Keratinocyte (primary cell): ENCODE measurements around the gene MIDN. TPM values are rescaled to one million over a fixed set of nuclear protein-coding genes. Genes with fewer than 3 reads are reported as not detected.

Experiments
- DNase-seq: peaks from one replicate; pipeline ENCODE4 v3.0.0-alpha.2; 2011; ENCODE audit warnings: low read depth, missing footprints, low spot score
- FAIRE-seq: peaks from 2 replicates; lab custom pipeline; 2011; peaks lifted over from hg19 to GRCh38; lab: Jason Lieb, UNC
- H2AFZ ChIP-seq: 2 replicates; pipeline ENCODE4 v1.6.0; 2012; ENCODE audit warnings: low read length, control low read depth, inconsistent platforms; ENCODE audit not compliant: control insufficient read depth
- H3K27ac ChIP-seq: 2 replicates; pipeline ENCODE4 v1.5.1; 2011; ENCODE audit warnings: low read length; ENCODE audit not compliant: control insufficient read depth, insufficient read depth
- H3K27me3 ChIP-seq: 3 replicates; pipeline ENCODE4 v1.6.0; 2011; ENCODE audit warnings: low read length; ENCODE audit not compliant: control insufficient read depth, insufficient read depth; ENCODE audit errors: extremely low read depth
- H3K36me3 ChIP-seq, 2 experiments: 2 replicates in 1 of 2; 3 replicates in 1 of 2; pipeline ENCODE4 v1.5.1; 2011; ENCODE audit warnings: low read length in 2 of 2, mild to moderate bottlenecking in 1 of 2; ENCODE audit not compliant: control insufficient read depth in 2 of 2, insufficient read depth in 2 of 2; ENCODE audit errors: extremely low read depth in 1 of 2
- H3K4me1 ChIP-seq: 3 replicates; pipeline ENCODE4 v1.5.1; 2011; ENCODE audit warnings: low read length; ENCODE audit not compliant: control insufficient read depth, insufficient read depth; ENCODE audit errors: extremely low read depth
- H3K4me2 ChIP-seq: 3 replicates; pipeline ENCODE4 v1.6.0; 2011; ENCODE audit warnings: low read depth, low read length; ENCODE audit not compliant: control insufficient read depth, insufficient read depth; ENCODE audit errors: extremely low read depth
- H3K4me3 ChIP-seq, 3 experiments: fragments of 200-600 bp in 1 of 3; sonication (generic) in 1 of 3; 2 replicates in 2 of 3; 3 replicates in 1 of 3; pipeline ENCODE4 v1.5.1; 2011 to 2016; ENCODE audit warnings: low read length in 3 of 3, mild to moderate bottlenecking in 3 of 3, control low read depth in 2 of 3, inconsistent platforms in 1 of 3, low read depth in 1 of 3, mixed read lengths in 1 of 3, mixed run types in 1 of 3, moderate library complexity in 1 of 3; ENCODE audit not compliant: control insufficient read depth in 2 of 3, insufficient read depth in 2 of 3; ENCODE audit errors: extremely low read depth in 1 of 3
- H3K79me2 ChIP-seq: 2 replicates; pipeline ENCODE4 v1.6.0; 2012; ENCODE audit warnings: low read length; ENCODE audit not compliant: control insufficient read depth, insufficient read depth
- H3K9ac ChIP-seq: 3 replicates; pipeline ENCODE4 v1.6.0; 2011; ENCODE audit warnings: low read length; ENCODE audit not compliant: control insufficient read depth, insufficient read depth; ENCODE audit errors: extremely low read depth
- H3K9me1 ChIP-seq: 3 replicates; pipeline ENCODE4 v1.6.0; 2011; ENCODE audit warnings: low read length; ENCODE audit not compliant: control insufficient read depth, insufficient read depth; ENCODE audit errors: extremely low read depth
- H3K9me3 ChIP-seq: 2 replicates; pipeline ENCODE4 v1.5.1; 2012; ENCODE audit warnings: low read depth, low read length; ENCODE audit not compliant: control insufficient read depth
- H4K20me1 ChIP-seq: 3 replicates; pipeline ENCODE4 v1.6.0; 2011; ENCODE audit warnings: low read length; ENCODE audit not compliant: control insufficient read depth, insufficient read depth; ENCODE audit errors: extremely low read depth
- CTCF ChIP-seq, 3 experiments: IDR thresholded peaks in 1 of 3; conservative IDR thresholded peaks in 1 of 3; optimal IDR thresholded peaks in 1 of 3; 2 replicates in 2 of 3; 3 replicates in 1 of 3; pipeline versions ENCODE3 to v1.5.1; 2011; ENCODE audit warnings: low read length in 3 of 3, mild to moderate bottlenecking in 3 of 3, moderate library complexity in 2 of 3, control low read depth in 1 of 3, inconsistent platforms in 1 of 3; ENCODE audit not compliant: insufficient read depth in 2 of 3; ENCODE audit errors: extremely low read depth in 1 of 3
- EZH2 ChIP-seq: IDR thresholded peaks from one replicate; pipeline ENCODE4 v1.6.1; 2012; ENCODE audit warnings: inconsistent platforms, mild to moderate bottlenecking, low read length, moderate library complexity
- dilution Hi-C: fragments of 300-500 bp; cut with MboI; formaldehyde crosslinking; loops from one replicate; pipeline ENCODE4 v1.7.0; 2020; ENCODE audit warnings: low sequenced_read_pairs; ENCODE audit not compliant: extremely low pct_ligation_motif_present
- polyA plus RNA-seq, 5 experiments: library from polyadenylated mRNA; depleted of rRNA in 3 of 5; stranded (reverse) in 3 of 5; stranded (forward) in 1 of 5; unstranded in 1 of 5; fragments of >200 nt; gene quantifications; 1 replicate in 1 of 5; 2 replicates in 3 of 5; 3 replicates in 1 of 5; pipeline versions ENCODE4 v1.2.1 to v1.2.3, GENCODE V29; 2011 to 2012; ENCODE audit warnings: missing spikeins in 2 of 5, low read depth in 1 of 5, low replicate concordance in 1 of 5

MIDN gene
- polyA plus RNA-seq, 1 donor (not counting 4 experiments of a cell fraction or from before 2014, with no cell fraction given) = 4.7 TPM

- FAIRE-seq = peak; percentile 26
- Histone ChIP-seq H3K4me3 (peak within 1 kb of the TSS; percentile 69 to 84 (median 80)), H3K4me1 (peaks cover 40% of the 10 kb centered on the region), H2AFZ (peak within 1 kb of the TSS; percentile 53), H3K9me3 (no peaks in the 10 kb centered on the region), H3K79me2 (peaks cover 50% of the 10 kb centered on the region), H3K9ac (peak within 1 kb of the TSS; percentile 90), H4K20me1 (peaks cover 10% of the 10 kb centered on the region), H3K4me2 (peak within 1 kb of the TSS; percentile 94), H3K27me3 (no peaks in the 10 kb centered on the region), H3K9me1 (no peaks in the 10 kb centered on the region), H3K36me3 (peaks cover 36 to 55% of the 10 kb centered on the region in 2 experiments), H3K27ac (peak within 1 kb of the TSS; percentile 90)
- dilution Hi-C loops = no loop called here
- no peak for DNase-seq
- TF ChIP-seq EZH2 (no peak), CTCF (optimal IDR thresholded peaks at IDR 0.05 in 1 of 3, IDR thresholded peaks at IDR 0.05 in 1 of 3, conservative IDR thresholded peaks at IDR 0.05 in 1 of 3; ENCODE audit: extremely low read depth in 1 of 3, insufficient read depth in 2 of 3, low read length in 3 of 3) (peak in 1 of 3 experiments; percentile 6)
These were observed 27.0 kb downstream of the MIDN start, which contains the start of gene FAM174C for GRCh38 chr19:1275260-1275975. FAM174C (plus strand) TSS chr19:1275530; CDS start chr19:1275550, 20 bp downstream.

DNA sequence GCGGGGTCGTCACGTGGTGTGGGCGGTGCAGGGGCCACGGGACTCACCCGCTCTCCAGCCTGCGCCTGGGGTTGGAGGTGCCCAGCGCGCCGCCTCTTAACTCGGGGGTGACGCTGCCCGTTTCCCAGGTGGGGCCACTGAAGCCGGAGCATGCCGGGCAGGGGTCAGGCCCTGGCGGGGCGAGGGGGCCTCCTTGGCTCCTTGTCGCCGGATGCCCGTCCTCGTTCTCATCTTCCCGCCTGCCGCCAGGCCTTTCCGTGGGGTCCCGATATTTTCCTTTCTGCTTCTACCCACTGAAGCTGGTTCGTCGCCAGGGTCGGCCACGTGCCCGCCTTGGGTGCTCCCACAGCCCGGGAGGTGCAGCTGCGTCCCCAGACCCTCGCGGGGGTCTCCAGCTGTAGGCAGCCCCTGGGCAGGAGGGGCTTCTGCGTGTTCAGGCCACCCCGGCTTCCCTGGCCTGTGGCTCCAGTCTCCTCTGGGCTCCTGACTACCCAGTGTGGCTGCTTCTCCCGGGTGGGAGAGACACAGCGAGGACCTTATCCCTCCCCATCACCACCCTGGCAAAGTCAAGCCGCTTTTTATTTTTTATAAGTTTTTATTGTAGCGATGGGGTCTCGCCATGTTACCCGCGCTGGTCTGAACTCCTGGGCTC is 27.7 kb downstream of the MIDN start:
- FAIRE-seq = no peak
- peaks cover 33 to 49% of the 10 kb centered on the region in 2 experiments for H3K36me3 ChIP-seq

More for the DNA sequence above, 27.7 kb downstream of the MIDN start:
- H3K4me1 ChIP-seq = peaks cover 33% of the 10 kb centered on the region
- no peak for DNase-seq
- H3K27ac ChIP-seq = peak overlapping the region; percentile 90
- H3K27me3 ChIP-seq = no peaks in the 10 kb centered on the region
- H3K4me3 ChIP-seq = peak overlapping the region; percentile 69 to 84 (median 80)
- TF ChIP-seq CTCF (optimal IDR thresholded peaks at IDR 0.05 in 1 of 3, IDR thresholded peaks at IDR 0.05 in 1 of 3, conservative IDR thresholded peaks at IDR 0.05 in 1 of 3; ENCODE audit: extremely low read depth in 1 of 3, insufficient read depth in 2 of 3, low read length in 3 of 3) (no peak), EZH2 (no peak)
- H3K9ac ChIP-seq = peak overlapping the region; percentile 90
- dilution Hi-C loops = no loop called here
- H2AFZ ChIP-seq = peak overlapping the region; percentile 53
- peaks cover 43% of the 10 kb centered on the region for H3K79me2 ChIP-seq
- H4K20me1 ChIP-seq = peaks cover 10% of the 10 kb centered on the region
- no peaks in the 10 kb centered on the region for H3K9me3 ChIP-seq
- peak overlapping the region; percentile 94 for H3K4me2 ChIP-seq
- H3K9me1 ChIP-seq = no peaks in the 10 kb centered on the region
